RWPE1 (cell line): Measurements from ENCODE around the gene CA7.

Experiments
- CTCF ChIA-PET: fragments of 350-600 bp; sonication (Branson Sonifier 250); formaldehyde crosslinking; extraction: SDS; loops from one replicate; lab custom pipeline; 2021; lab: Yijun Ruan, JAX
- POLR2A ChIA-PET: fragments of 400-600 bp; formaldehyde crosslinking; extraction: SDS; loops from one replicate; lab custom pipeline; 2020; ENCODE audit warnings: antibody characterized with exemption; ENCODE audit not compliant: low non-redundant PET; lab: Yijun Ruan, JAX
- DNase-seq: peaks from one replicate; pipeline ENCODE4 v3.0.0; 2012; ENCODE audit warnings: low spot score
- H3K27ac ChIP-seq: fragments of 450-650 bp; 2 replicates; pipeline ENCODE4 v1.5.1; 2017
- TF ChIP-seq, protein P1 (sequence below): fragments of 450-650 bp; conservative IDR thresholded peaks from 2 replicates; pipeline ENCODE4 v1.5.1; 2017; ENCODE audit warnings: low read depth, mild to moderate bottlenecking

CA7 gene

DNA sequence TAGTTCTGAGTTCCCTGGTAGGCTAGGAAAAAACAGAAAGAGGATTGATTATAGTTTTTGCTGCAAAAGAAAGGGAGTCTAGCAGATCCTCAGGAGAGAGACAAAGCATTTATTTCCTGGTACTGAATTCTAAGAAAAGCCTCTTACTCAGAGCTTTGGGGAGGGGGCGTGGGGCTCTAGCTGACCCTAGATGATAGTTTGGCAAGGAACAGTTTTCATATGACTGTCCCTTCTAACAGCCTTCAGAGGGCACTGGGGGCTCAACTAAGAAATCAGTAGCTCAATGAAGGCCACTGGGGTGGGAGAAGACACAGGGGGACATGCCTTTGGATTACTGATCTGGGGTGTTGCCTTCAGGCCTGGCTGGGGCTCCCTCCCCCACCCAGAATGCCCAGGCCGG, 4.0 kb downstream of the CA7 start:
- TF ChIP-seq, protein P1, sequence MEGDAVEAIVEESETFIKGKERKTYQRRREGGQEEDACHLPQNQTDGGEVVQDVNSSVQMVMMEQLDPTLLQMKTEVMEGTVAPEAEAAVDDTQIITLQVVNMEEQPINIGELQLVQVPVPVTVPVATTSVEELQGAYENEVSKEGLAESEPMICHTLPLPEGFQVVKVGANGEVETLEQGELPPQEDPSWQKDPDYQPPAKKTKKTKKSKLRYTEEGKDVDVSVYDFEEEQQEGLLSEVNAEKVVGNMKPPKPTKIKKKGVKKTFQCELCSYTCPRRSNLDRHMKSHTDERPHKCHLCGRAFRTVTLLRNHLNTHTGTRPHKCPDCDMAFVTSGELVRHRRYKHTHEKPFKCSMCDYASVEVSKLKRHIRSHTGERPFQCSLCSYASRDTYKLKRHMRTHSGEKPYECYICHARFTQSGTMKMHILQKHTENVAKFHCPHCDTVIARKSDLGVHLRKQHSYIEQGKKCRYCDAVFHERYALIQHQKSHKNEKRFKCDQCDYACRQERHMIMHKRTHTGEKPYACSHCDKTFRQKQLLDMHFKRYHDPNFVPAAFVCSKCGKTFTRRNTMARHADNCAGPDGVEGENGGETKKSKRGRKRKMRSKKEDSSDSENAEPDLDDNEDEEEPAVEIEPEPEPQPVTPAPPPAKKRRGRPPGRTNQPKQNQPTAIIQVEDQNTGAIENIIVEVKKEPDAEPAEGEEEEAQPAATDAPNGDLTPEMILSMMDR = no peak
- POLR2A ChIA-PET = no interaction called here
- no peak for DNase-seq
- no peak overlapping the region for H3K27ac ChIP-seq
- CTCF ChIA-PET = interaction anchor here (0.7 to 1.0 kb wide), 2 partner anchors 26 to 441 kb away, joined by 3 to 7 read pairs; no protein-coding TSS in a partner anchor

DNA sequence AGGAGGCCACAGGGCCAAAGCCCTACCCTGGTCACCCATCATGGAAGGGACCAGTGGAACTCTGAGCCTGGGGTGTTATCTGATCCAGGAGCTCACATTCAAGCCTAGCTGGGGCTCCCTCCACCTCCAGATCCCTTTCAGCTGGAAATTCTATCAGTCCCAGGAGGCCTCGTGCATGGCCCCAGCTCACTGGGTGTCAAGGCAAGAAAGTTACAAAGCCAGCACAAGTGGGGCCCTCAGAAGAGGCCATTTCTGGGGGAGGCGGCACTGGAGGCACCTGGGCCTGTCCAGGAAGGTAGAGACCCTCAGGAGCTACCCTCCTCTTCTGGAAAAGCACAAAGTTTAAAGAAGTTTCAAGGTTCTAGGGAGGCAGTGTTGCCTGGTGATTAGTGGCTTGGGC, 4.8 kb downstream of the CA7 start:
- ChIA-PET CTCF (interaction anchor here (0.7 to 1.2 kb wide), 3 partner anchors 18 to 373 kb away, joined by 3 to 5 read pairs (median 4); partner anchors contain the start of gene NAE1), POLR2A (no interaction called here)
- TF ChIP-seq, protein P1 = no peak
- no peak for DNase-seq
- H3K27ac ChIP-seq = no peak overlapping the region

GRCh38 chr16:66849549-66849948, 5.3 kb downstream of the CA7 start:
- no peak overlapping the region for H3K27ac ChIP-seq
- no peak for DNase-seq
- CTCF ChIA-PET = interaction anchor here (0.6 to 1.2 kb wide), 5 partner anchors 18 to 373 kb away, joined by 3 to 5 read pairs (median 4); partner anchors contain the start of gene NAE1
- TF ChIP-seq, protein P1 = no peak
- POLR2A ChIA-PET = no interaction called here

DNA sequence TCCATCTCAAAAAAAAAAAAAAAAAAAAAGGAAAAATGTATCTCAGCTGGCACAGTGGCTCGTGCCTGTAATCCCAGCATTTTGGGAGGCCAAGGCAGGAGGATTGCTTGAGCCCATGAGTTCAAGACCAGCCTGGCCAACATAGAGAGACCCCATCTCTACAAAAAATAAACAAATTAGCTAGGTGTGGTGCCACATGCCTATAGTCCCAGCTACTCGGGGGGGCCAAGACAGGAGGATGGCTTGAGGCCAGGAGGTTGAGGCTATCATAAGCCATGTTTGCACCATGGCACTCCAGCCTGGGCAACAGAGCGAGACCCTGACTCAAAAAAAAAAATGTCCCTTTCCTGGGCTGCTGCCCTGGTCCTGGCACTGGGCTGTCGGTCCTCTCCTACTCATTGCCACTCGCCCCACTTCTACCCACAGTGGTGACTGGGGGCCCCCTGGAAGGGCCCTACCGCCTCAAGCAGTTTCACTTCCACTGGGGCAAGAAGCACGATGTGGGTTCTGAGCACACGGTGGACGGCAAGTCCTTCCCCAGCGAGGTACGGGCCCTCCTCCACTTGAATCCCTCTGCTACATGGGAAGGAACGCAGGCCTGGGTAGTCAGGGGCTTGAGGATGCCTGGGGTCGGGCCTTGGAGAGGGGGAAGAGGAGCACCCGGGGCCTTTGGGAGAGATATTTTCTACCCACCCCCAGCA, 6.1 kb downstream of the CA7 start:
- CTCF ChIA-PET = interaction anchor here (0.6 to 0.9 kb wide), 3 partner anchors 18 to 31 kb away, joined by 3 to 4 read pairs (median 4); no protein-coding TSS in a partner anchor
- no peak for DNase-seq
- POLR2A ChIA-PET = no interaction called here
- TF ChIP-seq, protein P1 = no peak
- H3K27ac ChIP-seq = no peak overlapping the region

- CTCF ChIA-PET = interaction anchor here (0.5 to 0.7 kb wide), 4 partner anchors 17 to 489 kb away, joined by 3 to 4 read pairs (median 3); no protein-coding TSS in a partner anchor
- POLR2A ChIA-PET = no interaction called here
- no peak overlapping the region for H3K27ac ChIP-seq
- no peak for DNase-seq
- TF ChIP-seq, protein P1 = no peak
Observed at GRCh38 chr16:66851166-66851964, 7.2 kb downstream of the CA7 start.
